IPS DF 6.9 (cell line): ENCODE data around the gene ADCY2.

Source experiments
- DNase-seq: peaks from one replicate; pipeline ENCODE4 v3.0.0-alpha.2; 2013; ENCODE audit warnings: low read depth, low spot score
- H3K27ac ChIP-seq: one replicate; pipeline ENCODE4 v1.5.1; 2013; ENCODE audit warnings: low read length, control low read depth
- H3K27me3 ChIP-seq: 2 replicates; pipeline ENCODE4 v1.6.1; 2013; ENCODE audit warnings: mild to moderate bottlenecking, low read length; ENCODE audit not compliant: control insufficient read depth, insufficient read depth
- H3K36me3 ChIP-seq: 2 replicates; pipeline ENCODE4 v1.6.1; 2013; ENCODE audit warnings: low read length; ENCODE audit not compliant: control insufficient read depth, insufficient read depth
- H3K4me1 ChIP-seq: 2 replicates; pipeline ENCODE4 v1.6.1; 2013; ENCODE audit warnings: low read length; ENCODE audit not compliant: control insufficient read depth, insufficient read depth
- H3K4me3 ChIP-seq: 2 replicates; pipeline ENCODE4 v1.5.1; 2013; ENCODE audit warnings: mild to moderate bottlenecking, low read length
- H3K9me3 ChIP-seq: 2 replicates; pipeline ENCODE4 v1.6.1; 2013; ENCODE audit warnings: low read length, inconsistent platforms; ENCODE audit not compliant: control insufficient read depth, insufficient read depth
- WGBS: extraction: QIAGEN DNeasy Blood & Tissue Kit; methylation state at CpG from one replicate; pipeline ENCODE4 v1.1.7; 2013; ENCODE audit warnings: mixed read lengths, missing lambda C conversion rate; ENCODE audit not compliant: insufficient read length, insufficient coverage; 5-methylcytosine and 5-hydroxymethylcytosine counted together

Gene ADCY2

GRCh38 chr5:7875151-7875550 lies 479.2 kb downstream of the ADCY2 start:
- Histone ChIP-seq H3K27ac (no peak overlapping the region), H3K4me1 (no peaks in the 10 kb centered on the region), H3K36me3 (peaks cover 12% of the 10 kb centered on the region; the same call in 1 of the 2 replicates), H3K4me3 (no peak overlapping the region), H3K27me3 (no peaks in the 10 kb centered on the region), H3K9me3 (no peaks in the 10 kb centered on the region)
- WGBS: no CpG with 5 or more reads among the region's 4 CpGs
- DNase-seq: no peak

GRCh38 chr5:7876867-7877266 lies 480.9 kb downstream of the ADCY2 start:
- DNase-seq: no peak
- H3K27ac ChIP-seq: no peak overlapping the region
- peaks cover 15% of the 10 kb centered on the region; the same call in 1 of the 2 replicates for H3K36me3 ChIP-seq
- WGBS: no CpG with 5 or more reads among the region's 3 CpGs
- no peaks in the 10 kb centered on the region for H3K27me3 ChIP-seq
- no peak overlapping the region for H3K4me3 ChIP-seq
- H3K9me3 ChIP-seq: no peaks in the 10 kb centered on the region
- H3K4me1 ChIP-seq: no peaks in the 10 kb centered on the region

GRCh38 chr5:7877851-7878250 lies 481.9 kb downstream of the ADCY2 start:
- H3K27ac ChIP-seq: no peak overlapping the region
- H3K9me3 ChIP-seq: no peaks in the 10 kb centered on the region
- no peaks in the 10 kb centered on the region for H3K4me1 ChIP-seq
- peaks cover 18% of the 10 kb centered on the region; the same call in 1 of the 2 replicates for H3K36me3 ChIP-seq
- DNase-seq: no peak
- no peaks in the 10 kb centered on the region for H3K27me3 ChIP-seq
- no peak overlapping the region for H3K4me3 ChIP-seq
- no CpG with 5 or more reads among the region's 9 CpGs for WGBS

GRCh38 chr5:7878381-7878873 lies 482.5 kb downstream of the ADCY2 start:
- Histone ChIP-seq H3K4me1 (no peaks in the 10 kb centered on the region), H3K9me3 (no peaks in the 10 kb centered on the region), H3K27me3 (no peaks in the 10 kb centered on the region), H3K36me3 (peaks cover 18% of the 10 kb centered on the region; the same call in 1 of the 2 replicates), H3K27ac (no peak overlapping the region), H3K4me3 (no peak overlapping the region)
- no peak for DNase-seq
